Thyroid gland (tissue), 4 donors: ENCODE data around the gene TRRAP. TPM values are rescaled to one million over a fixed set of nuclear protein-coding genes. Genes with fewer than 3 reads are reported as not detected.

Experiments
- DNase-seq, 2 donors: peaks; one replicate each; pipeline ENCODE4 v3.0.0-alpha.2; 2019
- H3K27ac ChIP-seq, 3 donors: fragments of 200-600 bp; sonication (generic); 1 replicate in 2 of 3; 2 replicates in 1 of 3; pipeline ENCODE4 v1.5.1; 2016 to 2019; ENCODE audit warnings: mild to moderate bottlenecking in 1 of 3, moderate library complexity in 1 of 3
- H3K27me3 ChIP-seq: fragments of 200-600 bp; sonication (generic); one replicate; pipeline ENCODE4 v1.5.1; 2019
- H3K36me3 ChIP-seq, 2 donors: fragments of 200-600 bp; sonication (generic); one replicate each; pipeline ENCODE4 v1.5.1; 2016 to 2019
- H3K4me1 ChIP-seq, 2 donors: fragments of 200-600 bp; sonication (generic); one replicate each; pipeline ENCODE4 v1.5.1; 2017 to 2019
- H3K4me3 ChIP-seq, 3 donors: fragments of 200-600 bp; sonication (generic); replicated peaks in 1 of 3; 1 replicate in 2 of 3; 2 replicates in 1 of 3; pipeline ENCODE4 v1.5.1; 2016; ENCODE audit warnings: mild to moderate bottlenecking in 1 of 3
- H3K9me3 ChIP-seq: fragments of 200-600 bp; sonication (generic); one replicate; pipeline ENCODE4 v1.5.1; 2017
- POLR2A ChIP-seq, 2 donors: fragments of 450-650 bp; IDR thresholded peaks; one replicate each; pipeline ENCODE4 v1.6.1; 2017; ENCODE audit warnings: antibody characterized with exemption in 2 of 2, mild to moderate bottlenecking in 2 of 2, moderate library complexity in 1 of 2
- WGBS, 2 donors: methylation state at CpG; one replicate each; pipeline ENCODE4 v1.1.5; 2017; 5-methylcytosine and 5-hydroxymethylcytosine counted together
- intact Hi-C: fragments of 100-400 bp; cut with DNase I; formaldehyde crosslinking; loops from one replicate; pipeline ENCODE4 v1.15.1; 2023
- total RNA-seq, 4 donors: library from RNA; depleted of rRNA; stranded (reverse); fragments of >200 nt; gene quantifications; one replicate each; pipeline ENCODE4 v1.2.3, GENCODE V29; 2016
- TF ChIP-seq, protein P1 (sequence below), 6 experiments: fragments of 200-600 bp in 3 of 6; fragments of 450-650 bp in 3 of 6; sonication (generic) in 3 of 6; IDR thresholded peaks; one replicate each; pipeline ENCODE4 v1.5.1; 2016 to 2019; ENCODE audit warnings: antibody characterized with exemption in 6 of 6, mild to moderate bottlenecking in 2 of 6, inconsistent platforms in 1 of 6, moderate library complexity in 1 of 6

The TRRAP gene
- 10 to 100 TPM; 43.5 to 72.6 (median 52.2) TPM for total RNA-seq

GRCh38 chr7:98878365-98879197 is at the start of gene TRRAP:
Gene TRRAP, plus strand, starts transcription at chr7:98878532. Its CDS starts 2,619 bp downstream, at chr7:98881151.
- WGBS, 2 donors = no CpG with 5 or more reads among the region's 113 CpGs
- intact Hi-C loops = no loop called here
- H3K4me1 ChIP-seq = peaks cover 6 to 20% of the 10 kb centered on the region in 2 donors
- H3K9me3 ChIP-seq = no peaks in the 10 kb centered on the region
- peak within 1 kb of the TSS; percentile 77 to 99 (median 97) for H3K4me3 ChIP-seq
- DNase-seq = peak; percentile 66 to 68
- peaks cover 0 to 17% of the 10 kb centered on the region in 2 donors for H3K36me3 ChIP-seq
- H3K27ac ChIP-seq = peak within 1 kb of the TSS; percentile 82 to 92 (median 90)
- TF ChIP-seq, protein P1, sequence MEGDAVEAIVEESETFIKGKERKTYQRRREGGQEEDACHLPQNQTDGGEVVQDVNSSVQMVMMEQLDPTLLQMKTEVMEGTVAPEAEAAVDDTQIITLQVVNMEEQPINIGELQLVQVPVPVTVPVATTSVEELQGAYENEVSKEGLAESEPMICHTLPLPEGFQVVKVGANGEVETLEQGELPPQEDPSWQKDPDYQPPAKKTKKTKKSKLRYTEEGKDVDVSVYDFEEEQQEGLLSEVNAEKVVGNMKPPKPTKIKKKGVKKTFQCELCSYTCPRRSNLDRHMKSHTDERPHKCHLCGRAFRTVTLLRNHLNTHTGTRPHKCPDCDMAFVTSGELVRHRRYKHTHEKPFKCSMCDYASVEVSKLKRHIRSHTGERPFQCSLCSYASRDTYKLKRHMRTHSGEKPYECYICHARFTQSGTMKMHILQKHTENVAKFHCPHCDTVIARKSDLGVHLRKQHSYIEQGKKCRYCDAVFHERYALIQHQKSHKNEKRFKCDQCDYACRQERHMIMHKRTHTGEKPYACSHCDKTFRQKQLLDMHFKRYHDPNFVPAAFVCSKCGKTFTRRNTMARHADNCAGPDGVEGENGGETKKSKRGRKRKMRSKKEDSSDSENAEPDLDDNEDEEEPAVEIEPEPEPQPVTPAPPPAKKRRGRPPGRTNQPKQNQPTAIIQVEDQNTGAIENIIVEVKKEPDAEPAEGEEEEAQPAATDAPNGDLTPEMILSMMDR (IDR thresholded peaks at IDR 0.05) = peak; percentile 60 to 99 (median 90)
- TF ChIP-seq POLR2A (IDR thresholded peaks at IDR 0.05) = peak in 1 of 2 donors; percentile 64
- no peaks in the 10 kb centered on the region for H3K27me3 ChIP-seq

GRCh38 chr7:98830972-98831548 is 47.3 kb upstream of the TRRAP start:
- Histone ChIP-seq H3K27ac (no peak overlapping the region), H3K27me3 (no peaks in the 10 kb centered on the region), H3K36me3 (no peaks in the 10 kb centered on the region), H3K4me3 (no peak overlapping the region), H3K9me3 (no peaks in the 10 kb centered on the region), H3K4me1 (peaks cover 0 to 6% of the 10 kb centered on the region in 2 donors)
- intact Hi-C loops = no loop called here
- 83 to 84% methylated on average over 2 of the region's 2 CpGs for WGBS, 2 donors
- TF ChIP-seq, protein P1 (IDR thresholded peaks at IDR 0.05) = no peak
- TF ChIP-seq POLR2A (IDR thresholded peaks at IDR 0.05) = no peak
- no peak for DNase-seq

DNA sequence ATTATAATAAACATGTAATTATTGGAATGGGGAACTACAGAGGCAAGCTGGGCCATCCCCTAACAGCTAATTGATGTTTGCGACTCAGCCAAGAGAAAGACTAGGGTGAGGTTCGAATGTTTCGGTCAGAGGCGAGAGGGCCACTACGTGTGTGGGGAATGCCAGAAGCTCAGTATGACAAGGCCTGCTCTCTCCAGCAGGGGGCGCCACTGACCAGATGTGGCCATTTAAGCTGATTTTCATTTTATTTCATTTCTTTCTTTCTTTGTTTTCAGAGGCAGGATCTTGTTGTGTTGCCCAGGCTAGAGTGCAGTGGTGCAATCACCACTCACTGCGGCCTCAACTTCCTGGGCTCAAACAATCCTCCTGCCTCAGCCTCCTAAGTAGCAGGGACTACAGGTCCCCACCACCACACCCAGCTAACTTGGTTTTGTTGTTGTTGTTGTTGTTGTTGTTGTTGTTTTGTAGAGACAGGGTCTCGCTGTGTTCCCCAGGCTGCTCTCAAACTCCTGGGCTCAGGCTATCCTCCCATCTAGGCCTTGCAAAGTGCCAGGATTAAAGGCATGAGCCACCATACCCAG is 46.6 kb upstream of the TRRAP start:
- DNase-seq = no peak
- no peaks in the 10 kb centered on the region for H3K27me3 ChIP-seq
- no peaks in the 10 kb centered on the region for H3K9me3 ChIP-seq
- 79 to 82% methylated on average over 8 of the region's 8 CpGs for WGBS, 2 donors
- H3K27ac ChIP-seq = no peak overlapping the region
- intact Hi-C loops = no loop called here
- H3K4me1 ChIP-seq = peaks cover 0 to 4% of the 10 kb centered on the region in 2 donors
- TF ChIP-seq, protein P1 (IDR thresholded peaks at IDR 0.05) = peak in 2 of 6 experiments; percentile 21 to 30
- no peak for TF ChIP-seq POLR2A (IDR thresholded peaks at IDR 0.05)
- H3K4me3 ChIP-seq = no peak overlapping the region
- H3K36me3 ChIP-seq = no peaks in the 10 kb centered on the region

GRCh38 chr7:98833022-98833421 is 45.3 kb upstream of the TRRAP start:
- Histone ChIP-seq H3K4me1 (no peaks in the 10 kb centered on the region), H3K27me3 (no peaks in the 10 kb centered on the region), H3K27ac (no peak overlapping the region), H3K9me3 (no peaks in the 10 kb centered on the region), H3K4me3 (no peak overlapping the region), H3K36me3 (no peaks in the 10 kb centered on the region)
- 91 to 96% methylated on average over 2 of the region's 2 CpGs for WGBS, 2 donors
- TF ChIP-seq, protein P1 (IDR thresholded peaks at IDR 0.05) = no peak
- no peak for TF ChIP-seq POLR2A (IDR thresholded peaks at IDR 0.05)
- intact Hi-C loops = no loop called here
- no peak for DNase-seq
